ENCODE results near the gene RPRD1B.
A peak's percentile ranks its signal among the peaks of the same experiment; 100 is the strongest.
"Not testable (repeated sequence)": the region's sequence is repeated elsewhere in the genome, so short reads cannot be mapped to it uniquely, and the experiment has no call there.

RPRD1B gene

GRCh38 chr20:38075161-38075998 is 41.8 kb downstream of the RPRD1B start:
- DNase-seq = no peak

GRCh38 chr20:38076548-38076947 is 43.0 kb downstream of the RPRD1B start:
- no peak for DNase-seq

GRCh38 chr20:38078084-38078483 is 44.5 kb downstream of the RPRD1B start:
- DNase-seq = no peak

- no peak for DNase-seq
Measured at GRCh38 chr20:38079353-38079752, 45.8 kb downstream of the RPRD1B start.

GRCh38 chr20:38081575-38081974 is 48.0 kb downstream of the RPRD1B start:
- DNase-seq = no peak

- no peak for DNase-seq
Measured at GRCh38 chr20:38082894-38083293, 49.3 kb downstream of the RPRD1B start.

GRCh38 chr20:38083338-38084048 is 49.9 kb downstream of the RPRD1B start:
- no peak for DNase-seq

- DNase-seq = peak; percentile 90
Measured at GRCh38 chr20:38084425-38084951, 50.9 kb downstream of the RPRD1B start.

GRCh38 chr20:38085026-38085425 is 51.5 kb downstream of the RPRD1B start:
- no peak for DNase-seq

- no peak for DNase-seq
Measured at GRCh38 chr20:38089500-38089899, 56.0 kb downstream of the RPRD1B start.

GRCh38 chr20:38090061-38090460 is 56.5 kb downstream of the RPRD1B start:
- DNase-seq = no peak

- no peak for DNase-seq
Measured at GRCh38 chr20:38091441-38092216, 58.1 kb downstream of the RPRD1B start.

GRCh38 chr20:38092260-38092857 is 58.8 kb downstream of the RPRD1B start:
- DNase-seq = no peak

GRCh38 chr20:38092915-38093314 is 59.4 kb downstream of the RPRD1B start:
- no peak for DNase-seq

- no peak for DNase-seq
Measured at GRCh38 chr20:38093641-38094077, 60.1 kb downstream of the RPRD1B start.

GRCh38 chr20:38094373-38094891 is 60.9 kb downstream of the RPRD1B start:
- peak; percentile 62 for DNase-seq

GRCh38 chr20:38095017-38095686 is 61.6 kb downstream of the RPRD1B start:
- no peak for DNase-seq

- DNase-seq = no peak
Measured at GRCh38 chr20:38098952-38099351, 65.4 kb downstream of the RPRD1B start.

GRCh38 chr20:38102206-38102605 is 68.7 kb downstream of the RPRD1B start:
- not testable (repeated sequence) for DNase-seq

- DNase-seq = peak; percentile 36
Measured at GRCh38 chr20:38104285-38104684, 70.7 kb downstream of the RPRD1B start.

GRCh38 chr20:38106461-38106860 is 72.9 kb downstream of the RPRD1B start:
- DNase-seq = no peak

- not testable (repeated sequence) for DNase-seq
Measured at GRCh38 chr20:38107386-38107785, 73.8 kb downstream of the RPRD1B start.

Data from fibroblast of skin of abdomen (primary cell).